22Rv1 (cell line): ENCODE results near the gene MRPL24.

ENCODE experiments used
- ZFX ChIP-seq: fragments of 450-650 bp; IDR thresholded peaks from 2 replicates; pipeline ENCODE4 v1.6.1; 2017; ENCODE audit warnings: antibody characterized with exemption, borderline replicate concordance
- TF ChIP-seq, protein P1 (sequence below): fragments of 450-650 bp; IDR thresholded peaks from 2 replicates; pipeline ENCODE4 v1.5.1; 2017; ENCODE audit warnings: mild to moderate bottlenecking

DNA sequence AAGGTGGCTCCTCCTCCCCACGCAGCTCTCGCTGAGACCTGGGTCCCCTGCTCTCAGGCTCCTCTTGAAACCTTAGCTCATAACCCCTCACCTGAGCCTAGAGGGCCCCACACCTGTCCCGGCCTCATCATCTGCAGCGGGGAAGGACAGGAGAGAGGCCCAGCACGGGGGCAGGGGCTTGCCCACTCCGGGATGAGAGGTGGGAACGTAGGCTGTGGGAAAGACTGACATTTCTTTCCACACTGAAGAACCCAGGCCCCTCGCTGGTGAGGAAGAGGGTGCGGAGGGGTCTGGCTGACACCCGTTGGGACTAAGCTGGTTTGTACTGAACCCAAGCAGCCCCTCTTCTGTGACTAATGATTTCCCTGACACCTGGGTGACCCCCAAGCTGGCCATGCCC, 49.7 kb downstream of the MRPL24 start:
- TF ChIP-seq, protein P1, sequence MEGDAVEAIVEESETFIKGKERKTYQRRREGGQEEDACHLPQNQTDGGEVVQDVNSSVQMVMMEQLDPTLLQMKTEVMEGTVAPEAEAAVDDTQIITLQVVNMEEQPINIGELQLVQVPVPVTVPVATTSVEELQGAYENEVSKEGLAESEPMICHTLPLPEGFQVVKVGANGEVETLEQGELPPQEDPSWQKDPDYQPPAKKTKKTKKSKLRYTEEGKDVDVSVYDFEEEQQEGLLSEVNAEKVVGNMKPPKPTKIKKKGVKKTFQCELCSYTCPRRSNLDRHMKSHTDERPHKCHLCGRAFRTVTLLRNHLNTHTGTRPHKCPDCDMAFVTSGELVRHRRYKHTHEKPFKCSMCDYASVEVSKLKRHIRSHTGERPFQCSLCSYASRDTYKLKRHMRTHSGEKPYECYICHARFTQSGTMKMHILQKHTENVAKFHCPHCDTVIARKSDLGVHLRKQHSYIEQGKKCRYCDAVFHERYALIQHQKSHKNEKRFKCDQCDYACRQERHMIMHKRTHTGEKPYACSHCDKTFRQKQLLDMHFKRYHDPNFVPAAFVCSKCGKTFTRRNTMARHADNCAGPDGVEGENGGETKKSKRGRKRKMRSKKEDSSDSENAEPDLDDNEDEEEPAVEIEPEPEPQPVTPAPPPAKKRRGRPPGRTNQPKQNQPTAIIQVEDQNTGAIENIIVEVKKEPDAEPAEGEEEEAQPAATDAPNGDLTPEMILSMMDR: no peak
- no peak for TF ChIP-seq ZFX
